Measurements from ENCODE around the gene L3MBTL3.

The L3MBTL3 gene

DNA sequence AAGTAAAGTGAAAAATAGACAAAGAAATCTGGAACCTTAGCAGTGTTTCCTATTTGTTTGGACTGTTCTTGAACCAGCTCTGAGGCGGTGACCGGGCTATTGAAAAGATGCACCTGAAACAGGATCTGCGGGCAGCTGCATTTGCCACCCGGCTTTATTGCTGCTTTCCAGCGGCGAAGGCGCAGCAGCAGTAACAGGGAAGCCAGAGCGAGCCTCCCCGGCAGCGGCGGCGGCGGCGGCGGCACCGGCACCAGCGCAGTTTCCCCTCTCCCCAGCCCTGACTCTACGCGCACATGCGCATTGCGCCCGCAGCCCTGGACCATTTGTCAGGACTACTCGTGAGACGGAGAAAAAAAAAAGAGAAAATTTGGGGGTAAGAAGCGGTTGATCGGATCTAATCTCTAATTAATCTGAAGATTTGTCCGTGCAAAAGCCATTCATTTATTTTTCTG, at the start of gene L3MBTL3:
L3MBTL3 (plus strand) TSS at position 290 of the 452 bp plus-strand sequence. CDS start 24,119 bp downstream, outside the sequence.
- peak; percentile 28 for DNase-seq

DNA sequence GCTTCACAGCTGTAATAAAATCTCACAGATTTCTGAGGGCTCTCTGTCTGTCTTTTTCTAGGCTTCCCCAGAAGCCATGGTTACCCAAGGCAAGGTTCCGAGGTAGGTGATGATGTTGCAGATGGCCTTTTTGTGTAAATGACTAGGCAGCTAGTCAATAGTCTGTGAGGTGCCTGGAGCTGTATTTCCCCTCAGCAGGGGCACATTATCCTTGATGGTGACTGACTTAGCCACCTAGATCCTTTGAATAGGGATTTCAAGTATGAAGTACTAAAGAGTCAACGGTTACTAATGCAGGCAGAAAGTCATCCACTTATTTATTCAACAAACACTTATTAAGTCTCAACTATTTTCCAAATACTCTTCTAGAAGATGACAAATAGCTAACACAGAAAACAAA, 49.3 kb upstream of the L3MBTL3 start:
- no peak for DNase-seq

GRCh38 chr6:129976110-129976509, 42.3 kb upstream of the L3MBTL3 start:
- DNase-seq: no peak

- DNase-seq: no peak
These were observed 40.0 kb upstream of the L3MBTL3 start for GRCh38 chr6:129978148-129978916.

DNA sequence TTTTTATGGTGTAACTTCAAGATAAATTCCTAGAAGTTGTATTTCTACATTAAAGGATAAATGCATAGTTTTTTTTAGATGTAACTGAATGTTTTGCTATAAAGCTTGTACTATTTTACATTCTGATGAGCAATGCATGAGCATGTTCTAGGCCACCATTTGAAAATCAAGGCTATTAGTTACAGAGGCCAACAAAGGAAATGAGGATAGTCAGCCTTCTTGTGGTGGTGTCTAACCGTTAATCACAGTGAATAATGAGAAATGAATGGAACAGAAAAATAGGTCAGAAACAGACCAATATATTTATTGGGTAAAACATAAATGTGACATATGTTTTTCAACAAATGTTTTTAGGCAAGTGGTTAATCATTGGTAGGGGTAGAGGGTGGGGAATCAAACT, 37.6 kb upstream of the L3MBTL3 start:
- DNase-seq: no peak

DNA sequence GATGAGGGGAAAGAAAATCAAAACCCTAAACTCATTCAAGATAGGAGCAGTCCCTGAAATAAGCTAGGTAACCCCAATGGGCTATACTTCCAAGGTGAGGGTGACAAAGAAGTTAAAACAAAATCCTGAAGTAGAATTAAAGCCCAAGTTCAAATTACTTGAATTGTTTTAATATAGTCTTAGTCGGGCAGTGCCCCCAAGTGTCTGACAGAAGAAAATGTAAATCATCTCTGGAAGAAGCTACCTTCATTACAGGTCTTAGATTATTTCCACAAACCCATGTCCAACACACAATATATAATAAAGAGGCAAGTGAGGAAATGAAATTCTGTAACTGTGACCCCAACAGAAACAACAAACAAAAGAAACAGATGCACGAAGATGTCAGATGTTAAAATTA, 36.8 kb upstream of the L3MBTL3 start:
- no peak for DNase-seq

GRCh38 chr6:129989396-129989795, 29.0 kb upstream of the L3MBTL3 start:
- no peak for DNase-seq

- no peak for DNase-seq
These were observed 25.5 kb upstream of the L3MBTL3 start for GRCh38 chr6:129992881-129993280.

DNA sequence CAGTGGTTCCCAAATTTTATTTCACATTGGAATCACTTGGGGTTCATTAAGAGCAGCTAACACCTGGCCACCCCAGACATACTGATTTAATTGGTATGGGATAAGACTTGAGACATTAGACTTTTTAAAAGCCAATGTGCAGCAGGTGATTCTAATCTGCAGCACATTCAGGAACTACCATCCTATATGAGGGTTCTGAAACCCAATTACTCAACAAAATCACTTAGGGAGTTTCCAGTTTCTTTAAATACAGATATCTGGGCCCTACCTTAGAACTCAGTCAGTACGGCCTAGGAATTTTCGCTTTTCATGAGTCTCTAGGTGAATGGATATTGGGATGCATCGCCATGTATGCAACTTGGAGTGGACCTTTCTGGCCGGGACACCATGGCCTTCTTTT, 24.0 kb upstream of the L3MBTL3 start:
- no peak for DNase-seq

DNA sequence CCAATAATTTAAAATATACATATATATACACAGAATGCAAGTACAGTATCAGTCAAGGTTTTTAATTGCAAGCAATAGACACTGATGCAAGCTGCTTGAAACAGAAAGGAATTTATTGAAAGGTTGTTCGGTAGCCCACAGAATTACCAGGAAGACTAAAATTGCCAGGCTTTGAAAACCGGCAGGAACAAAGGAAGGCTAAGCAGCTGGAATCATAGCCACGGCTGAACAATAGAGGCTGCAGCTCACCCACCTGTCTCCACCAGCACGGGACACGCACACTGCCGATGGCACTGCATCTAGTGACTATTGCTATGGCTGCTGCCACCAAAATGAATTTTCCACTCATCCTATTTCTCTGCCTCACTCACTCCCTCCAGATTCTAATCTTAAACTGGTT, 22.0 kb upstream of the L3MBTL3 start:
- no peak for DNase-seq

GRCh38 chr6:130000526-130001421, 17.6 kb upstream of the L3MBTL3 start:
- DNase-seq: no peak

- DNase-seq: no peak
These were observed 10.0 kb upstream of the L3MBTL3 start for GRCh38 chr6:130008236-130008873.

GRCh38 chr6:130009146-130009545, 9.2 kb upstream of the L3MBTL3 start:
- DNase-seq: no peak

DNA sequence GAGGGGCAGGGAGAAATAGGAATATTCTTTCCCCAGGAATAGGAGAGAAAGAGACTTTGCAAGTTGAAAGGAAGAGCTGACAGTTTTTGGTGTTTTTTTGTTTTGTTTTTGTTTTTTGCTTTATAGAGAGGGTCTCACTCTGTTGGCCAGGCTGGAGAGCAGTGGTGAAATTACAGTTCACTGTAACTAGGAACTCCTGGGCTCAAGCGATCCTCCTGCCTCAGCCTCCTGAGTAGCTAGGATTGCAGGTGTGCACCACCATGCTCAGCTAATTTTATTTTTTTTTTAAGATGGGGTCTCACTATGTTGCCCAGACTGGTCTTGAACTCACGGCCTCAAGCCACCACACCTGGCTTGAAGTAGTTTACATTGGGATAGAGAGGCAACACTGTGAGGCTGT, 8.0 kb upstream of the L3MBTL3 start:
- no peak for DNase-seq

DNA sequence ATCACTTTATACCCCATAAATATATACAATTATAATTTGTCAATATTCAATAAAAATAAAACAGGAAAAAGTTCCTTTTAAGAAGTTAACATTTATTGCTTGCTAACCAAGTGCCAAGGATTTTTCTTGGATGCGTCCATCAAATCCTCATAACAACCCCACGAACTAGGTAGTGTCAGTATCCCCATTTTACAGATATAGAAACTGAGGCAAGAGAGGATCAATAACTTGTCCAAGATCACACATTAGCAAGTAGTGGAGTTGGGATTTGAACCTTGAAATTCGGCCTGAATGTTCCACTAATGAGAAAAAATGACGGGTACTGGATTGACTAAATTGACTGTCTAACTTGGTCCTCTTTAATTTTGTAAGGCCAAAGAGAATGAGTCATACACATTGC, 5.7 kb upstream of the L3MBTL3 start:
- DNase-seq: no peak

DNA sequence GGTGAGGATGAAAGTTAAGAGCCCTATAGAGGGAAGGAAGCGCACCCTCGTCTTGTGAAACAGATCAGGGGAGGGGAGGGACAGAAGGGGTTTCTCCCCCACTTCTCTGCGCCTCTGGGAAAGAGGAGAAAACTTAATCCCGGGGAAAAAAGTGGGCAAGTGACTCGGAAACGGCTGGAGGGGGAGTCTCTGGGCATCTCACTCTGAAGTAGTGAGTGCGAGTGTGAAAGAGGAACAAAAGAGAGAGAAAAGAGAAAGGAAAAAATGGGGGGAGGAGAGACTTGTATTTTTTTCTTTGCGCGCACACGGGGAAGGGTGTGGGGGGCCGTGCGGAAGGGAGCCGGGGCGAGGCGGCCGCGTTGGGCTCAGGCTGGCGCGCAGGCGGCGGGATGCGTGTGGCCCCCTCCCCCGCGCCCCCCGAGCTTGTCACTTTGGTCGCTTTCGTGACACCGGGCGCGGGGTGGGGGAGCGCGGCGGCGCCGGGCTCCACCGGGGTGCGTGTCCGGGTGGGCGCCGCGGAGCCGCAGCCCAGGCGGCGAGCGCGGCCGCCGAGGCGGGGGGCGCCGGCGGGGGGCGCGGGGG, 454 bp downstream of the L3MBTL3 start:
- DNase-seq: no peak

- DNase-seq: no peak
These were observed 1.1 kb downstream of the L3MBTL3 start for GRCh38 chr6:130019326-130020072.

- DNase-seq: no peak
These were observed 1.9 kb downstream of the L3MBTL3 start for GRCh38 chr6:130020073-130020906.

DNA sequence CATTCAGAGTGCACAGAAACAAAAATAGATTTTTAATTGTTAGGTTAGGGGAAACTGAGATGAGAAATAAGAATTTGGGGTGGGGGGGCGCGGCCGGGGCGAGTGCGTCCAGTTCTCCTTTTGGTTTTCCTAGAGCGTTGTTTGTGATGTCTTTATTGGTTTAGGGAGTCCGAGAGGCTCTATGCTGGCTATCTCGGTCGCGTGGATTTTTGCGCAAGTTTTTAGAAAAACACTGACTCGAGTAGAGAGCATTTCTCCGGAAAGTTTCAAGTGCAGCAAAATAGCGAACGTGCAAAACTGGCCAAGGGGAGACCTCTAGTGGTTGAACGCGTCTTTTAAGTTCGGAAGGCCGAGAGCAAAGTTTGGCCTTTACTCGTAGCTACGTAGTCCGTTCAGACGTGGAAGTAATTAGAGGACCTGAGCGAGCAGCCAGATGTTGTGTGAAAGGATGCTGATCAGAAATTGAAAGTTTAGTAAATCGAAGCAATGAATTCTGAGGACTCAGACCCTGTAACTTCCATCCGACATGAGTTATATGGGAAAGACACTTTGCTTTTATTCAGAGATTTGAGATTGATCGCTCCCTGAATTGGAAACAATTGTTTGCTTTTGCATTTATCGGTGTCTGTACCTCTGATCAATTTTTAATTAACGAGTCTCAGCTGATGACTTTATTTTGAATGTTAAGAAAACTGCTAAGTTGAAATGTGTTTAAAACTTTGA, 2.7 kb downstream of the L3MBTL3 start:
- peak; percentile 31 for DNase-seq

GRCh38 chr6:130026859-130027258, 8.5 kb downstream of the L3MBTL3 start:
- no peak for DNase-seq

- no peak for DNase-seq
These were observed 9.6 kb downstream of the L3MBTL3 start for GRCh38 chr6:130027948-130028347.
